ENCODE measurements around the gene TRPV3. TPM values are rescaled to one million over a fixed set of nuclear protein-coding genes. Genes with fewer than 3 reads are reported as not detected.
"Not testable (repeated sequence)": the region's sequence is repeated elsewhere in the genome, so short reads cannot be mapped to it uniquely, and the experiment has no call there.

The TRPV3 gene
- total and polyA plus RNA-seq, 4 experiments from 2014 or later: 0.06 to 0.14 TPM; not detected in 2

- ChIA-PET POLR2A (ENCODE audit: partially characterized antibody) (no interaction called here), CTCF (ENCODE audit: partially characterized antibody) (interaction anchor here (1.1 kb wide), 1 partner anchor 13 kb away, joined by 4 read pairs; no protein-coding TSS in a partner anchor)
- no peaks in the 10 kb centered on the region for H3K9me3 ChIP-seq (ENCODE audit: control insufficient read depth in 1 of 2, low read length in 2 of 2)
- no peak overlapping the region for H3K4me3 ChIP-seq (ENCODE audit: low read length in 2 of 2)
- intact Hi-C loops (cut with micrococcal nuclease): no loop called here
- no peaks in the 10 kb centered on the region for H3K4me1 Mint-ChIP-seq
- peaks cover 20 to 33% of the 10 kb centered on the region in 2 donors for H3K36me3 Mint-ChIP-seq
- H3K27me3 ChIP-seq (ENCODE audit: insufficient read depth, low read length): no peaks in the 10 kb centered on the region
- DNase-seq: no peak
- H3K27ac Mint-ChIP-seq: no peak overlapping the region
- H3K27me3 Mint-ChIP-seq: no peaks in the 10 kb centered on the region
- H3K9me3 Mint-ChIP-seq: no peaks in the 10 kb centered on the region
- no peak overlapping the region for H3K4me3 Mint-ChIP-seq
- no peaks in the 10 kb centered on the region for H3K36me3 ChIP-seq (ENCODE audit: insufficient read depth, low read length)
- H3K27ac ChIP-seq (ENCODE audit: low read depth, low read length): no peak overlapping the region
- no peaks in the 10 kb centered on the region for H3K4me1 ChIP-seq (ENCODE audit: insufficient read depth, low read length)
Observed at GRCh38 chr17:3589784-3590183, 32.2 kb upstream of the TRPV3 start.

GRCh38 chr17:3585826-3586225, 28.2 kb upstream of the TRPV3 start:
- H3K27ac ChIP-seq (ENCODE audit: low read depth, low read length): no peak overlapping the region
- no peaks in the 10 kb centered on the region for H3K9me3 Mint-ChIP-seq
- no peaks in the 10 kb centered on the region for H3K9me3 ChIP-seq (ENCODE audit: control insufficient read depth in 1 of 2, low read length in 2 of 2)
- peaks cover 18 to 28% of the 10 kb centered on the region in 2 donors for H3K36me3 Mint-ChIP-seq
- H3K27ac Mint-ChIP-seq: no peak overlapping the region
- H3K36me3 ChIP-seq (ENCODE audit: insufficient read depth, low read length): no peaks in the 10 kb centered on the region
- ChIA-PET POLR2A (ENCODE audit: partially characterized antibody) (no interaction called here), CTCF (ENCODE audit: partially characterized antibody) (no interaction called here)
- no peak overlapping the region for H3K4me3 ChIP-seq (ENCODE audit: low read length in 2 of 2)
- H3K27me3 ChIP-seq (ENCODE audit: insufficient read depth, low read length): no peaks in the 10 kb centered on the region
- H3K4me1 ChIP-seq (ENCODE audit: insufficient read depth, low read length): no peaks in the 10 kb centered on the region
- H3K27me3 Mint-ChIP-seq: no peaks in the 10 kb centered on the region
- no peak for DNase-seq
- intact Hi-C loops (cut with micrococcal nuclease): no loop called here
- no peak overlapping the region for H3K4me3 Mint-ChIP-seq
- peaks cover 0 to 2% (median 0%) of the 10 kb centered on the region in 4 donors for H3K4me1 Mint-ChIP-seq

- H3K36me3 Mint-ChIP-seq: peaks cover 10 to 23% of the 10 kb centered on the region in 2 donors
- Histone ChIP-seq H3K4me3 (ENCODE audit: low read length in 2 of 2) (no peak overlapping the region), H3K4me1 (ENCODE audit: insufficient read depth, low read length) (no peaks in the 10 kb centered on the region), H3K27ac (ENCODE audit: low read depth, low read length) (no peak overlapping the region), H3K9me3 (ENCODE audit: control insufficient read depth in 1 of 2, low read length in 2 of 2) (no peaks in the 10 kb centered on the region), H3K27me3 (ENCODE audit: insufficient read depth, low read length) (no peaks in the 10 kb centered on the region), H3K36me3 (ENCODE audit: insufficient read depth, low read length) (no peaks in the 10 kb centered on the region)
- peaks cover 0 to 2% (median 0%) of the 10 kb centered on the region in 4 donors for H3K4me1 Mint-ChIP-seq
- H3K27ac Mint-ChIP-seq: no peak overlapping the region
- H3K4me3 Mint-ChIP-seq: no peak overlapping the region
- intact Hi-C loops (cut with micrococcal nuclease): no loop called here
- H3K27me3 Mint-ChIP-seq: no peaks in the 10 kb centered on the region
- no peak for DNase-seq
- ChIA-PET CTCF (ENCODE audit: partially characterized antibody) (no interaction called here), POLR2A (ENCODE audit: partially characterized antibody) (no interaction called here)
- H3K9me3 Mint-ChIP-seq: peaks cover 0 to 2% (median 0%) of the 10 kb centered on the region in 8 donors
Observed at GRCh38 chr17:3583456-3583855, 25.8 kb upstream of the TRPV3 start.

- Histone ChIP-seq H3K9me3 (ENCODE audit: control insufficient read depth in 1 of 2, low read length in 2 of 2) (no peaks in the 10 kb centered on the region), H3K27ac (ENCODE audit: low read depth, low read length) (no peak overlapping the region), H3K4me1 (ENCODE audit: insufficient read depth, low read length) (no peaks in the 10 kb centered on the region), H3K36me3 (ENCODE audit: insufficient read depth, low read length) (no peaks in the 10 kb centered on the region), H3K4me3 (ENCODE audit: low read length in 2 of 2) (no peak overlapping the region), H3K27me3 (ENCODE audit: insufficient read depth, low read length) (no peaks in the 10 kb centered on the region)
- intact Hi-C loops (cut with micrococcal nuclease): no loop called here
- Mint-ChIP-seq H3K27me3 (no peaks in the 10 kb centered on the region), H3K27ac (peak overlapping the region in 1 of 7 donors; percentile 75), H3K4me3 (no peak overlapping the region), H3K9me3 (peaks cover 0 to 3% (median 0%) of the 10 kb centered on the region in 8 donors), H3K4me1 (peaks cover 0 to 2% (median 0%) of the 10 kb centered on the region in 4 donors), H3K36me3 (peaks cover 10 to 23% of the 10 kb centered on the region in 2 donors)
- CTCF ChIA-PET (ENCODE audit: partially characterized antibody): interaction anchor here (1.8 kb wide), 1 partner anchor 21 kb away, joined by 6 read pairs; no protein-coding TSS in a partner anchor
- POLR2A ChIA-PET (ENCODE audit: partially characterized antibody): no interaction called here
- DNase-seq: no peak
Observed at GRCh38 chr17:3582915-3583314, 25.3 kb upstream of the TRPV3 start.

GRCh38 chr17:3578667-3579066, 21.1 kb upstream of the TRPV3 start:
- not testable (repeated sequence) for H3K9me3 Mint-ChIP-seq

GRCh38 chr17:3576970-3577369, 19.4 kb upstream of the TRPV3 start:
- no peak overlapping the region for H3K27ac Mint-ChIP-seq
- peaks cover 7 to 14% of the 10 kb centered on the region in 2 donors for H3K36me3 Mint-ChIP-seq
- no peak overlapping the region for H3K4me3 ChIP-seq (ENCODE audit: low read length in 2 of 2)
- intact Hi-C loops (cut with micrococcal nuclease): no loop called here
- CTCF ChIA-PET (ENCODE audit: partially characterized antibody): no interaction called here
- H3K27ac ChIP-seq (ENCODE audit: low read depth, low read length): no peak overlapping the region
- H3K9me3 ChIP-seq (ENCODE audit: control insufficient read depth in 1 of 2, low read length in 2 of 2): no peaks in the 10 kb centered on the region
- H3K4me3 Mint-ChIP-seq: no peak overlapping the region
- peaks cover 0 to 2% (median 0%) of the 10 kb centered on the region in 4 donors for H3K4me1 Mint-ChIP-seq
- H3K9me3 Mint-ChIP-seq: peaks cover 0 to 3% (median 0%) of the 10 kb centered on the region in 8 donors
- no peaks in the 10 kb centered on the region for H3K27me3 Mint-ChIP-seq
- DNase-seq: no peak
- no peaks in the 10 kb centered on the region for H3K27me3 ChIP-seq (ENCODE audit: insufficient read depth, low read length)
- no peaks in the 10 kb centered on the region for H3K4me1 ChIP-seq (ENCODE audit: insufficient read depth, low read length)
- no peaks in the 10 kb centered on the region for H3K36me3 ChIP-seq (ENCODE audit: insufficient read depth, low read length)
- POLR2A ChIA-PET (ENCODE audit: partially characterized antibody): no interaction called here

More at GRCh38 chr17:3578667-3579066, 21.1 kb upstream of the TRPV3 start:
- DNase-seq; H3K27ac ChIP-seq (ENCODE audit: low read depth, low read length); H3K4me1 Mint-ChIP-seq; H3K4me3 ChIP-seq (ENCODE audit: low read length in 2 of 2); H3K4me3 Mint-ChIP-seq; H3K27me3 ChIP-seq (ENCODE audit: insufficient read depth, low read length); H3K9me3 ChIP-seq (ENCODE audit: control insufficient read depth in 1 of 2, low read length in 2 of 2); intact Hi-C loops (cut with micrococcal nuclease); H3K27me3 Mint-ChIP-seq; H3K27ac Mint-ChIP-seq; H3K4me1 ChIP-seq (ENCODE audit: insufficient read depth, low read length); CTCF ChIA-PET (ENCODE audit: partially characterized antibody); H3K36me3 ChIP-seq (ENCODE audit: insufficient read depth, low read length); POLR2A ChIA-PET (ENCODE audit: partially characterized antibody): not testable (repeated sequence)
- peaks cover 10 to 14% of the 10 kb centered on the region in 2 donors for H3K36me3 Mint-ChIP-seq

- no peak for DNase-seq
- intact Hi-C loops (cut with micrococcal nuclease): no loop called here
- Histone ChIP-seq H3K27me3 (ENCODE audit: insufficient read depth, low read length) (no peaks in the 10 kb centered on the region), H3K36me3 (ENCODE audit: insufficient read depth, low read length) (no peaks in the 10 kb centered on the region), H3K4me3 (ENCODE audit: low read length in 2 of 2) (no peak overlapping the region), H3K9me3 (ENCODE audit: control insufficient read depth in 1 of 2, low read length in 2 of 2) (no peaks in the 10 kb centered on the region), H3K4me1 (ENCODE audit: insufficient read depth, low read length) (no peaks in the 10 kb centered on the region), H3K27ac (ENCODE audit: low read depth, low read length) (no peak overlapping the region)
- ChIA-PET POLR2A (ENCODE audit: partially characterized antibody) (no interaction called here), CTCF (ENCODE audit: partially characterized antibody) (no interaction called here)
- peaks cover 7 to 15% of the 10 kb centered on the region in 2 donors for H3K36me3 Mint-ChIP-seq
- no peaks in the 10 kb centered on the region for H3K4me1 Mint-ChIP-seq
- peaks cover 0 to 3% (median 0%) of the 10 kb centered on the region in 8 donors for H3K9me3 Mint-ChIP-seq
- H3K4me3 Mint-ChIP-seq: no peak overlapping the region
- H3K27ac Mint-ChIP-seq: no peak overlapping the region
- H3K27me3 Mint-ChIP-seq: no peaks in the 10 kb centered on the region
Observed at GRCh38 chr17:3575511-3575910, 17.9 kb upstream of the TRPV3 start.

GRCh38 chr17:3574231-3574630, 16.6 kb upstream of the TRPV3 start:
- no peak for DNase-seq
- Mint-ChIP-seq H3K27me3 (no peaks in the 10 kb centered on the region), H3K36me3 (peaks cover 4 to 9% of the 10 kb centered on the region in 2 donors), H3K27ac (no peak overlapping the region), H3K9me3 (peaks cover 0 to 3% (median 0%) of the 10 kb centered on the region in 8 donors), H3K4me1 (no peaks in the 10 kb centered on the region), H3K4me3 (no peak overlapping the region)
- Histone ChIP-seq H3K36me3 (ENCODE audit: insufficient read depth, low read length) (no peaks in the 10 kb centered on the region), H3K4me3 (ENCODE audit: low read length in 2 of 2) (no peak overlapping the region), H3K4me1 (ENCODE audit: insufficient read depth, low read length) (no peaks in the 10 kb centered on the region), H3K27ac (ENCODE audit: low read depth, low read length) (no peak overlapping the region), H3K27me3 (ENCODE audit: insufficient read depth, low read length) (no peaks in the 10 kb centered on the region), H3K9me3 (ENCODE audit: control insufficient read depth in 1 of 2, low read length in 2 of 2) (no peaks in the 10 kb centered on the region)
- intact Hi-C loops (cut with micrococcal nuclease): no loop called here
- CTCF ChIA-PET (ENCODE audit: partially characterized antibody): no interaction called here
- POLR2A ChIA-PET (ENCODE audit: partially characterized antibody): no interaction called here

Data from CD4-positive, alpha-beta memory T cell (primary cell).